ENCODE results near the gene TMEM79. TPM values are rescaled to one million over a fixed set of nuclear protein-coding genes. Genes with fewer than 3 reads are reported as not detected.
"Not testable (repeated sequence)": the region's sequence is repeated elsewhere in the genome, so short reads cannot be mapped to it uniquely, and the experiment has no call there.

The TMEM79 gene
- total RNA-seq, 1 experiment from 2014 or later, result 5.5 TPM

DNA sequence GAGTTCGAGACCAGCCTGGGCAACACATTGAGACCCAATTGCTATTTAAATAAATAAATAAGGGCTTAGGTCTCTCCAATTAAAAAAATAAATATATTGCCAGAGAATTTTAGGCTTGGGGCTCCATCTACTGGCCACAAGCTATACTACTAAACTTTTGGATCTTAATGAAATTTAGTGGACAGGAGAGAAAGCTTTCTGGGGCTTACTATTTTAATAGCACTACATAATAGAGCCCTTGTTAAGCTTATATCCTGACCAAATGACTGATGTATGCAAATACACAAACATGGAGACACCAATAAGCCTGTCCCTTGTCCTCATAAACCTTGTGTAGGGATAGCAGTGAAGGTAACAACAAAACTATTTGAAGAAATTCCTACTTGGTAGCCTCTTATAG lies 35.5 kb downstream of the TMEM79 start:
- POLR2A ChIA-PET, result no interaction called here
- CTCF ChIA-PET, result interaction anchor here (0.7 kb wide), 1 partner anchor 229 kb away, joined by 3 read pairs; no protein-coding TSS in a partner anchor
- H3K9me3 ChIP-seq (ENCODE audit: control insufficient read depth, insufficient read depth, low read depth, low read length), result no peaks in the 10 kb centered on the region
- no peaks in the 10 kb centered on the region for H3K27me3 ChIP-seq (ENCODE audit: control insufficient read depth, insufficient read depth, low read length)
- BruUV-seq (replicated peaks), result no TSS peak
- ATAC-seq (no peak), DNase-seq (ENCODE audit: low read depth, low spot score) (no peak)
- no peaks in the 10 kb centered on the region for H3K4me1 ChIP-seq (ENCODE audit: control insufficient read depth, insufficient read depth, low read length)
- no peak overlapping the region for H3K27ac ChIP-seq (ENCODE audit: low read length)
- TF ChIP-seq, protein P1, sequence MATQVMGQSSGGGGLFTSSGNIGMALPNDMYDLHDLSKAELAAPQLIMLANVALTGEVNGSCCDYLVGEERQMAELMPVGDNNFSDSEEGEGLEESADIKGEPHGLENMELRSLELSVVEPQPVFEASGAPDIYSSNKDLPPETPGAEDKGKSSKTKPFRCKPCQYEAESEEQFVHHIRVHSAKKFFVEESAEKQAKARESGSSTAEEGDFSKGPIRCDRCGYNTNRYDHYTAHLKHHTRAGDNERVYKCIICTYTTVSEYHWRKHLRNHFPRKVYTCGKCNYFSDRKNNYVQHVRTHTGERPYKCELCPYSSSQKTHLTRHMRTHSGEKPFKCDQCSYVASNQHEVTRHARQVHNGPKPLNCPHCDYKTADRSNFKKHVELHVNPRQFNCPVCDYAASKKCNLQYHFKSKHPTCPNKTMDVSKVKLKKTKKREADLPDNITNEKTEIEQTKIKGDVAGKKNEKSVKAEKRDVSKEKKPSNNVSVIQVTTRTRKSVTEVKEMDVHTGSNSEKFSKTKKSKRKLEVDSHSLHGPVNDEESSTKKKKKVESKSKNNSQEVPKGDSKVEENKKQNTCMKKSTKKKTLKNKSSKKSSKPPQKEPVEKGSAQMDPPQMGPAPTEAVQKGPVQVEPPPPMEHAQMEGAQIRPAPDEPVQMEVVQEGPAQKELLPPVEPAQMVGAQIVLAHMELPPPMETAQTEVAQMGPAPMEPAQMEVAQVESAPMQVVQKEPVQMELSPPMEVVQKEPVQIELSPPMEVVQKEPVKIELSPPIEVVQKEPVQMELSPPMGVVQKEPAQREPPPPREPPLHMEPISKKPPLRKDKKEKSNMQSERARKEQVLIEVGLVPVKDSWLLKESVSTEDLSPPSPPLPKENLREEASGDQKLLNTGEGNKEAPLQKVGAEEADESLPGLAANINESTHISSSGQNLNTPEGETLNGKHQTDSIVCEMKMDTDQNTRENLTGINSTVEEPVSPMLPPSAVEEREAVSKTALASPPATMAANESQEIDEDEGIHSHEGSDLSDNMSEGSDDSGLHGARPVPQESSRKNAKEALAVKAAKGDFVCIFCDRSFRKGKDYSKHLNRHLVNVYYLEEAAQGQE (IDR thresholded peaks at IDR 0.05; ENCODE audit: insufficient read depth in 1 of 2, low read depth in 2 of 2, low read length in 1 of 2), result no peak
- TF ChIP-seq, protein P2, sequence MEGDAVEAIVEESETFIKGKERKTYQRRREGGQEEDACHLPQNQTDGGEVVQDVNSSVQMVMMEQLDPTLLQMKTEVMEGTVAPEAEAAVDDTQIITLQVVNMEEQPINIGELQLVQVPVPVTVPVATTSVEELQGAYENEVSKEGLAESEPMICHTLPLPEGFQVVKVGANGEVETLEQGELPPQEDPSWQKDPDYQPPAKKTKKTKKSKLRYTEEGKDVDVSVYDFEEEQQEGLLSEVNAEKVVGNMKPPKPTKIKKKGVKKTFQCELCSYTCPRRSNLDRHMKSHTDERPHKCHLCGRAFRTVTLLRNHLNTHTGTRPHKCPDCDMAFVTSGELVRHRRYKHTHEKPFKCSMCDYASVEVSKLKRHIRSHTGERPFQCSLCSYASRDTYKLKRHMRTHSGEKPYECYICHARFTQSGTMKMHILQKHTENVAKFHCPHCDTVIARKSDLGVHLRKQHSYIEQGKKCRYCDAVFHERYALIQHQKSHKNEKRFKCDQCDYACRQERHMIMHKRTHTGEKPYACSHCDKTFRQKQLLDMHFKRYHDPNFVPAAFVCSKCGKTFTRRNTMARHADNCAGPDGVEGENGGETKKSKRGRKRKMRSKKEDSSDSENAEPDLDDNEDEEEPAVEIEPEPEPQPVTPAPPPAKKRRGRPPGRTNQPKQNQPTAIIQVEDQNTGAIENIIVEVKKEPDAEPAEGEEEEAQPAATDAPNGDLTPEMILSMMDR (IDR thresholded peaks at IDR 0.05), result peak; percentile 76
- TF ChIP-seq TCF7L2 (IDR thresholded peaks at IDR 0.05; ENCODE audit: low read depth, low read length) (no peak), POLR2AphosphoS5 (IDR thresholded peaks at IDR 0.05; ENCODE audit: low read depth, low read length) (no peak)
- no peak overlapping the region for H3K4me3 ChIP-seq (ENCODE audit: low read depth in 2 of 2, low read length in 2 of 2)
- H3K36me3 ChIP-seq (ENCODE audit: control insufficient read depth, insufficient read depth, low read length), result peaks cover 52% of the 10 kb centered on the region
- intact Hi-C loops (cut with micrococcal nuclease; ENCODE audit: unreplicated experiment), result no loop called here
- in situ Hi-C loops (cut with HindIII; ENCODE audit: low pct_unique_long_range_greater_than_20kb, low sequenced_read_pairs), result no loop called here

DNA sequence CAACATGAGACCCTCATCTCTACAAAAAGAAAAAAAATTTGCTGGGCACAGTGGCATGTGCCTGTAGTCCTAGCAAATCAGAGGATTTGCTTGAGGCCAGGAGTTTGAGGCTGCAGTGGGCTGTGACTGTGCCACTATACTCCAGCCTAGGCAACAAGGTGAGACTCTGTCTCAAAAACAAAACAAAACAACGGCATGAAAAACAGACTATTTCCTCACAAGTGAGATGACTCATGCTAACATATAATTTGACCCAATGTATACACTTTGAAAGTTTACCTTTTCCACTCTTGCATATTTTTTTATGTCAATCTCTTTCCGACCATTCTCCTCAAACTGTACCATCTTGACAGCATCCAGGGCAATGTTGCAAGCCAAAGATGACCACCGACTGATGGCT lies 36.4 kb downstream of the TMEM79 start:
- Histone ChIP-seq H3K4me1 (ENCODE audit: control insufficient read depth, insufficient read depth, low read length) (no peaks in the 10 kb centered on the region), H3K9me3 (ENCODE audit: control insufficient read depth, insufficient read depth, low read depth, low read length) (no peaks in the 10 kb centered on the region), H3K27me3 (ENCODE audit: control insufficient read depth, insufficient read depth, low read length) (no peaks in the 10 kb centered on the region), H3K4me3 (ENCODE audit: low read depth in 2 of 2, low read length in 2 of 2) (no peak overlapping the region), H3K27ac (ENCODE audit: low read length) (no peak overlapping the region), H3K36me3 (ENCODE audit: control insufficient read depth, insufficient read depth, low read length) (peaks cover 48% of the 10 kb centered on the region)
- intact Hi-C loops (cut with micrococcal nuclease; ENCODE audit: unreplicated experiment), result no loop called here
- DNase-seq (ENCODE audit: low read depth, low spot score) (no peak), ATAC-seq (no peak)
- in situ Hi-C loops (cut with HindIII; ENCODE audit: low pct_unique_long_range_greater_than_20kb, low sequenced_read_pairs), result no loop called here
- TF ChIP-seq SIN3A (IDR thresholded peaks at IDR 0.05; ENCODE audit: borderline replicate concordance, insufficient read depth, low read depth, low read length) (no peak), TCF7L2 (IDR thresholded peaks at IDR 0.05; ENCODE audit: low read depth, low read length) (no peak), POLR2AphosphoS5 (IDR thresholded peaks at IDR 0.05; ENCODE audit: low read depth, low read length) (no peak)
- TF ChIP-seq, protein P1 (IDR thresholded peaks at IDR 0.05; ENCODE audit: insufficient read depth in 1 of 2, low read depth in 2 of 2, low read length in 1 of 2), result no peak
- TF ChIP-seq, protein P2 (IDR thresholded peaks at IDR 0.05), result no peak
- CTCF ChIA-PET, result interaction anchor here (0.5 kb wide), 1 partner anchor 1169 kb away, joined by 8 read pairs; no protein-coding TSS in a partner anchor
- no TSS peak for BruUV-seq (replicated peaks)
- POLR2A ChIA-PET, result no interaction called here

DNA sequence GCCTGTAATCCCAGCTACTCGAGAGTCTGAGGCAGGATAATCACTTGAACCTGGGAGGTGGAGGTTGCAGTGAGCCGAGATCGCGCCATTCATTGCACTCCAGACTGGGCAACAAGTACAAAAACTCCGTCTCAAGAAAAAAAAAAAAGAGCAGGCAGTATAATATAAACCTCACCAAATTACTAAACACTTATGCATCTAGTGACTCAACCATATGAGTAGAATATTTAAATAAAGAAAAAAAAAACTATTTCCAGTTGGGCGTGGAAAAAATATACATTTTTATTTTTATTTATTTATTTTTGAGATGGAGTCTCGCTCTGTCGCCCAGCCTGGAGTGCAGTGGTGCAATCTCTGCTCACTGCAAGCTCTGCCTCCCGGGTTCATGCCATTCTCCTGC lies 39.1 kb downstream of the TMEM79 start:
- H3K27me3 ChIP-seq (ENCODE audit: control insufficient read depth, insufficient read depth, low read length); DNase-seq (ENCODE audit: low read depth, low spot score); BruUV-seq (replicated peaks); H3K4me3 ChIP-seq (ENCODE audit: low read depth in 2 of 2, low read length in 2 of 2); H3K27ac ChIP-seq (ENCODE audit: low read length); POLR2A ChIA-PET; ATAC-seq; intact Hi-C loops (cut with micrococcal nuclease; ENCODE audit: unreplicated experiment); H3K4me1 ChIP-seq (ENCODE audit: control insufficient read depth, insufficient read depth, low read length); in situ Hi-C loops (cut with HindIII; ENCODE audit: low pct_unique_long_range_greater_than_20kb, low sequenced_read_pairs); H3K9me3 ChIP-seq (ENCODE audit: control insufficient read depth, insufficient read depth, low read depth, low read length): not testable (repeated sequence)
- CTCF ChIA-PET, result interaction anchor here (0.7 kb wide), 1 partner anchor 136 kb away, joined by 3 read pairs; no protein-coding TSS in a partner anchor
- H3K36me3 ChIP-seq (ENCODE audit: control insufficient read depth, insufficient read depth, low read length), result peaks cover 29% of the 10 kb centered on the region

All from Panc1 (cell line).